ENCODE data around the gene ABHD5. TPM values are rescaled to one million over a fixed set of nuclear protein-coding genes. Genes with fewer than 3 reads are reported as not detected.

The ABHD5 gene
- total and polyA plus RNA-seq, 2 of the 8 experiments (the other 6 are each of a cell fraction or from before 2014, with no cell fraction given) = 10.5 to 16.4 TPM

DNA sequence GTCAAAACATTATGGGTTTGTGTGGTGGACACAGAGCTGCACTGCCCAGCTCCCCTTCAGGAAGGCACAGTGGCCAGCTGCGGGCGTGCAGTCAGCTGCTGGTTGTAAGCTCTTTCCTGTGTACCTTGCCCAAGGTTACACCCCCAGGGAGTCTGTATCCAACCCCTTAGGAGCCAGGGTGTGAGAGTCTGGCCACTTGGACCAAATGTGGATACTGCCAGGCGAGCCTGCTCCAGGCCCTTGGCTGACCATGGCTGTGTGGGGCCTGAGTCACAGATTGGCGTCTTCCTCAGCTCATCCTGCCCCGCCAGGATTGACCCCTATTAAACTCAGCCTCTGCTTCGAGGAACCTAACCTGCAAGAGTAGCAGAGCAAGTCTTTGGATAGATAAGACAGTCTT is 56.9 kb downstream of the ABHD5 start:
- POLR2A ChIA-PET (ENCODE audit: partially characterized antibody) = interaction anchor here (0.8 kb wide), 1 partner anchor 10 kb away, joined by 3 read pairs; no protein-coding TSS in a partner anchor
- 84% methylated on average over 6 of the region's 6 CpGs; no CpG with 5 or more reads in 1 of the 2 experiments for WGBS, 2 experiments (ENCODE audit: extremely low coverage in 1 of 2, insufficient coverage in 1 of 2, insufficient read length in 1 of 2, insufficient replicate concordance in 2 of 2, low coverage in 1 of 2, low lambda C conversion rate in 2 of 2, missing lambda C conversion rate in 1 of 2)
- no peak overlapping the region for H3K4me2 ChIP-seq (ENCODE audit: insufficient read depth in 1 of 2, low read depth in 2 of 2, low read length in 2 of 2)

More for the DNA sequence above, 56.9 kb downstream of the ABHD5 start:
- Histone ChIP-seq H3K23ac (ENCODE audit: insufficient read length) (no peak overlapping the region), H2BK15ac (ENCODE audit: low read length) (no peak overlapping the region), H3K23me2 (ENCODE audit: low read depth, low read length) (no peaks in the 10 kb centered on the region), H3K27me3 (replicated peaks in 1 of 4; ENCODE audit: control insufficient read depth in 3 of 4, extremely low read depth in 1 of 4, insufficient read depth in 3 of 4, low read length in 3 of 4) (no peaks in the 10 kb centered on the region; a peak in 2 of 7 replicates), H4K20me1 (replicated peaks in 1 of 2; ENCODE audit: control insufficient read depth in 1 of 2, insufficient read depth in 2 of 2, low read length in 2 of 2) (no peaks in the 10 kb centered on the region), H3K14ac (ENCODE audit: insufficient read length) (no peak overlapping the region), H3K18ac (ENCODE audit: extremely low read depth, low read length) (no peak overlapping the region), H3K79me1 (ENCODE audit: low read depth, low read length) (no peaks in the 10 kb centered on the region), H3K9me3 (ENCODE audit: insufficient read depth in 2 of 2, low read depth in 1 of 2, low read length in 1 of 2) (peaks cover 7 to 10% of the 10 kb centered on the region in 2 experiments; a peak in 3 of 4 replicates), H2BK5ac (ENCODE audit: low read depth, low read length) (no peak overlapping the region), H3K4me3 (ENCODE audit: extremely low read depth in 1 of 4, insufficient read depth in 2 of 4, low read depth in 3 of 4, low read length in 4 of 4) (no peak overlapping the region), H3K79me2 (ENCODE audit: control insufficient read depth in 1 of 2, insufficient read depth in 2 of 2, low read length in 2 of 2) (no peaks in the 10 kb centered on the region), H3K4me1 (replicated peaks in 1 of 4; ENCODE audit: control insufficient read depth in 3 of 4, insufficient read depth in 4 of 4, low read length in 3 of 4) (peaks cover 0 to 2% (median 0%) of the 10 kb centered on the region in 4 experiments; a peak in 1 of 7 replicates), H4K8ac (ENCODE audit: extremely low read depth, insufficient read depth, low read length) (no peak overlapping the region), H4K91ac (replicated peaks; ENCODE audit: insufficient read length, low read length) (no peak overlapping the region), H2AK5ac (ENCODE audit: low read depth, low read length) (no peak overlapping the region), H2AFZ (ENCODE audit: low read length) (0 out of 2 replicates have a peak overlapping the region, but pooled peaks have one; percentile 68), H3K9ac (replicated peaks in 1 of 4; ENCODE audit: extremely low read depth in 1 of 4, low read depth in 3 of 4, low read length in 3 of 4) (no peak overlapping the region), H4K5ac (ENCODE audit: insufficient read length, low read depth, low read length) (no peak overlapping the region), H3K4ac (replicated peaks; ENCODE audit: insufficient read length, low read depth, low read length) (no peak overlapping the region), H2BK12ac (ENCODE audit: low read depth, low read length) (no peak overlapping the region), H3K36me3 (ENCODE audit: control insufficient read depth in 2 of 4, insufficient read depth in 4 of 4, low read length in 3 of 4) (no peaks in the 10 kb centered on the region), H3K27ac (ENCODE audit: low read depth, low read length) (no peak overlapping the region), H2BK120ac (replicated peaks; ENCODE audit: low read depth, low read length) (no peak overlapping the region), H2BK20ac (ENCODE audit: low read length) (no peak overlapping the region), H3K56ac (replicated peaks; ENCODE audit: insufficient read length, low read depth, low read length) (no peak overlapping the region)
- CTCF ChIA-PET (ENCODE audit: partially characterized antibody) = interaction anchor here (0.9 to 1.2 kb wide), 3 partner anchors 14 to 451 kb away, joined by 5 to 6 read pairs (median 6); no protein-coding TSS in a partner anchor
- FAIRE-seq (no peak), DNase-seq (ENCODE audit: low read depth in 1 of 2, low spot score in 2 of 2) (no peak)
- TF ChIP-seq TBP (IDR thresholded peaks at IDR 0.05; ENCODE audit: low read depth, low read length) (no peak), RBBP5 (IDR thresholded peaks at IDR 0.05; ENCODE audit: borderline replicate concordance, low read depth, low read length) (no peak)
